DLD1 (cell line): Measurements from ENCODE around the gene KLF2.

Source experiments
- in situ Hi-C: cut with HindIII; loops from 2 replicates; pipeline ENCODE4 v1.10.0; 2017; ENCODE audit warnings: low sequenced_read_pairs

The KLF2 gene

GRCh38 chr19:16306728-16307402, 17.8 kb upstream of the KLF2 start:
- in situ Hi-C loops = no loop called here

GRCh38 chr19:16308081-16308480, 16.5 kb upstream of the KLF2 start:
- in situ Hi-C loops = no loop called here

DNA sequence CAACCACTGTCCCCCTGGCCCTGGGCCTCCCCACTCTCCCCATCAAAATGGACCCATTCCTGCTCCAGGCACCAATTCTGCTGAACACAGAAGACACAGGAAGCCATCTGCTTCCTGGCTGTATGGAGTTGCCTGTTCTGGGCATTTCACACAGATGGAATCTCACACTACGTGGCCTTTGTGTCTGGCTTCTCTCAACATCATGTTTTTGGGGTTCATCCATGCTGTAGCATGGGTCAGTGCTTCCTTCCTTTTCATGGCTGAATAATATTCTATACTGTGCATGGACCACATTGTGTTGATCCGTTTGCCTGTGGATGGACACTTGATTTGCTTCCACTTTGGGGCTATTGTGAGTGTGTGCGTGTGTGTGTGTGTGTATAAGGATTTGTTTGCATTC, 15.0 kb upstream of the KLF2 start:
- in situ Hi-C loops = no loop called here

DNA sequence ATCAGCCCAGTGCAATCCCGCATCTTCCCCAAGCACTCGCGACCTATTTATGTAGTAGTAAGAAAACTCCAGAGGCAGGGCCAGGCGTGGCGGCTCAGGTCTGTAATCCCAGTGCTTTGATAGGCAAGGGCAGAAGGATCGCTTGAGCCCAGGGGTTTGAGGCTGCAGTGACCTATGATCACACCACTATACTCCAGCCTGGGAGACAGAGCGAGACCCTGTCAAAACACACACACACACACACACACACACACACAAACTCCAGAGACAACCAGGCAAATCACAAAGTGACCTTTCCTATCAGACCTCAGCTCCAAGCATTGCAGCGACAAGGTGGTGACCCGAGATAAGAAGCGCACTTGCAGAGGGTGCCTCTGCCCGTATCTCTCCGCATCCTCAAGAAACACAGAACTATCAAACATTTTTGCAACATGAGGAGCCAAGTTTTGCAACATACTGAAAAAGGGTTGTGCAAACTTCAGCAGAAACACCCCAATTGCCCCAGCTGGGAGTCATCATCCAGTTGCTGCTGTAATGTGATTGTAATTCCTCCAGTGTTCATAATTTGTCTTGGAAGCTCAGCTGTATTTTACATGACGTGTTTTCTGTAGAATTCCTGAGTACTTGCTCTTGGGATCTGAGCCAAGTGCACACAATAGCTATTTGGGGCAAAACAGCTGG, 8.7 kb upstream of the KLF2 start:
- in situ Hi-C loops = no loop called here

DNA sequence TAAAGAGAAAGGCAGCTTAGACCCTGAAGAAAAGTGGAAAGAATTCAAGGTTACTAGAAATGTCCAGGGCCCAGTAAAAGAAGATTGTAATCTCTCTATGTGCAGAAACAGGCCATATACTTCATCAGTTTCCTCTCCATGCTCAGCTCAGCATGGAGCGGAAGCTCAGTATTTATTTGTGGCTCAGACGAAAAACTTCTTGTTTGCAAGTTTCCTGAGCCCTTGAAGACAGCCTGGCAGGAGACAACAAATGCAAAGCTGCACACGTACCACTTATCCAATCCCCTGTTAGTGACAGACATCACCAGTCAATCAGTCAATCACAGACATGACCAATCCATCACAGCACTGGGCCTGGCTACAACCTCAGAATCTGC, 8.1 kb upstream of the KLF2 start:
- in situ Hi-C loops = no loop called here

GRCh38 chr19:16319481-16319880, 5.1 kb upstream of the KLF2 start:
- in situ Hi-C loops = no loop called here

DNA sequence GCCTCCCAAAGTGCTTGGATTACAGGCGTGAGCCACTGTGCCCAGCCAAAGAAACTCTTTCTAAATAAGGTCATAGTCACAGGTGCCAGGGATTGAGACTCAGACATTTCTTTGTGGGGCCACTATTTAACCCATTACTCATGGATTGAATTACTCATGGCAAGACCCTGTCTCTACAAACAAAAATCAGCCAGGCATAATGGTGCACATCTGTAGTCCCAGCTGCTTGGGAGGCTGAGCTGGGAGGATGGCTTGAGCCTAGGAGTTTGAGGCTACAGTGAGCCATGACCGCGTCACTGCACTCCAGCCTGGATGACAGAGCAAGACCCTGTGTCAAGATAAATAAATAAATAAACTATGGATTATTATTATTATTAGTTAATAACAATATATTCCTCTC, 3.6 kb upstream of the KLF2 start:
- in situ Hi-C loops = no loop called here

DNA sequence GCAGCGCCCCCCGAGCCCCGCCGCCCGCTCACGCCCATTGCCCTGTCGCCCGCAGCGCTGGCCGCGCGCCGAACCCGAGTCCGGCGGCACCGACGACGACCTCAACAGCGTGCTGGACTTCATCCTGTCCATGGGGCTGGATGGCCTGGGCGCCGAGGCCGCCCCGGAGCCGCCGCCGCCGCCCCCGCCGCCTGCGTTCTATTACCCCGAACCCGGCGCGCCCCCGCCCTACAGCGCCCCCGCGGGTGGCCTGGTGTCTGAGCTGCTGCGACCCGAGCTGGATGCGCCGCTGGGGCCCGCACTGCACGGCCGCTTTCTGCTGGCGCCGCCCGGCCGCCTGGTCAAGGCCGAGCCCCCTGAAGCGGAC, 518 bp downstream of the KLF2 start:
- in situ Hi-C loops = no loop called here

DNA sequence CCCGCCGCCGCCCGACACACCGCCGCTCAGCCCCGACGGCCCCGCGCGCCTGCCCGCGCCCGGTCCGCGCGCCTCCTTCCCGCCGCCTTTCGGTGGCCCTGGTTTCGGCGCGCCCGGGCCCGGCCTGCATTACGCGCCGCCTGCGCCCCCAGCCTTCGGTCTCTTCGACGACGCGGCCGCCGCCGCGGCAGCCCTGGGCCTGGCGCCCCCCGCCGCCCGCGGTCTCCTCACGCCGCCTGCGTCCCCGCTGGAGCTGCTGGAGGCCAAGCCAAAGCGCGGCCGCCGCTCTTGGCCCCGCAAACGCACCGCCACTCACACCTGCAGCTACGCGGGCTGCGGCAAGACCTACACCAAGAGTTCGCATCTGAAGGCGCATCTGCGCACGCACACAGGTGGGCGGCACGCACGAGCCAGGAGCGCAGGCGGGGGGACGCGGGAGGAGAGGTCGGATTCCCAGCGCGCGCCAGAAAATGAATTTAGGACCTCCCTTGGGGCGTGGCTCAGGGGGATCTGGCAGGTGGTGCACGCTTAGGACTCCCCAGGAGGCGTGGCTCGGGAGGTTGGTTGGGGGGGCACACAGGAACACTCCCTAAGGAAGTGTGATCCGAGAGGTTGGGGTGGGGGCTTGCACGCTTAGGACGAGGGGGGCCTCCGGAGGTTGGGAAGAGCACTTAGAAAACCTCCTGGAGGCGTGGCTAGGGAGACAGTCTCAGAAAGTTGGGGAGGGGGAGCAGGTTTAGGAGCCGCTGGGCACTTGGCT, 1.2 kb downstream of the KLF2 start:
- in situ Hi-C loops = no loop called here

DNA sequence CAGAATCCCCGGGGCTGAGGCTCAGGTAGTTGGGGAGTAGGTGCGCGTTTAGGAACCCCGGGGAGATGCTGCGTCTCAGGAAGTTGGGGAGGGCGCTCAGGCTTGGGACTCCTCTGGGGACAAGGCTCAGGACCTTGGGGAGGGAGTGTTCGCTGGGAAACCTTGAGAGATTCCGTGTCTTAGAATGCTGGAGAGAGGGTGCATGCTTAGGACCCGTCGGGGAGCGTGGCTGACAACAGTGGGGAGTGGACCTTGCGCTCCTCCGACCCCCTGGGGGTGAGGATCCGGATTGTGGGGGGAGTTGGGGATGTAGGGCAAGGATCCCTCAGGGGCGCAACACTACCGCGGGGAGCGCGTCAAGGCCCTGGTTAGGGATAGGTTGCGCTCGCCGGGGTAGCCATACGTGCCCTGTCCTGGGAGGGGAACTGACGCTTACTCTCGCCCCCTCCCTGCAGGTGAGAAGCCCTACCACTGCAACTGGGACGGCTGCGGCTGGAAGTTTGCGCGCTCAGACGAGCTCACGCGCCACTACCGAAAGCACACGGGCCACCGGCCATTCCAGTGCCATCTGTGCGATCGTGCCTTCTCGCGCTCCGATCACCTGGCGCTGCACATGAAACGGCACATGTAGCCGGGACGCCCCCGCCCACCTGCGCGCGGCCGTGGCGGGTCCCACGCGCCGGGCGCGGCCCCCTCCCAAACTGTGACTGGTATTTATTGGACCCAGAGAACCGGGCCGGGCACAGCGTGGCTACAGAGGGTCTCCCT, 2.0 kb downstream of the KLF2 start:
- in situ Hi-C loops = no loop called here

- in situ Hi-C loops = no loop called here
Observed at GRCh38 chr19:16327169-16327475, 2.5 kb downstream of the KLF2 start.

DNA sequence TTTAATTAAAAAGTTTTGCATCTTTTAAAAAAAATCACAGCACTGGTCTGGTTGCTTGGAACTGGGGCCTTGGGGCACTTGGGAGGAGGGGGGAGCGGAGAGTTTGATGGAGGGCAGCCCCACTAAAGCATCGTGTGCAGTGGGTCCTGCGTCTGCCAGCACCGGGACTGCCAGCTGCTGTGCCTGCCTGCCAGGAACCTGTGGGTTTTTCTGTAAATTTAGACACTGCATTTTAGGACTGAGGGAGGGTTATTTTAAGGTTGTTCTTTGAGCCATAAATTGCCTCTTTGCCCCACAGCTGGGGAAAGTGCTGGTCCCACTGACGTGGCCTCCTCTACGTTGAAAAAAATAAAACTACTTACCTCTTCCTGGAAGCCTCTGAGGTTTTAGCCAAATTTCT, 2.9 kb downstream of the KLF2 start:
- in situ Hi-C loops = no loop called here

- in situ Hi-C loops = no loop called here
Observed at GRCh38 chr19:16327911-16328823, 3.5 kb downstream of the KLF2 start.

DNA sequence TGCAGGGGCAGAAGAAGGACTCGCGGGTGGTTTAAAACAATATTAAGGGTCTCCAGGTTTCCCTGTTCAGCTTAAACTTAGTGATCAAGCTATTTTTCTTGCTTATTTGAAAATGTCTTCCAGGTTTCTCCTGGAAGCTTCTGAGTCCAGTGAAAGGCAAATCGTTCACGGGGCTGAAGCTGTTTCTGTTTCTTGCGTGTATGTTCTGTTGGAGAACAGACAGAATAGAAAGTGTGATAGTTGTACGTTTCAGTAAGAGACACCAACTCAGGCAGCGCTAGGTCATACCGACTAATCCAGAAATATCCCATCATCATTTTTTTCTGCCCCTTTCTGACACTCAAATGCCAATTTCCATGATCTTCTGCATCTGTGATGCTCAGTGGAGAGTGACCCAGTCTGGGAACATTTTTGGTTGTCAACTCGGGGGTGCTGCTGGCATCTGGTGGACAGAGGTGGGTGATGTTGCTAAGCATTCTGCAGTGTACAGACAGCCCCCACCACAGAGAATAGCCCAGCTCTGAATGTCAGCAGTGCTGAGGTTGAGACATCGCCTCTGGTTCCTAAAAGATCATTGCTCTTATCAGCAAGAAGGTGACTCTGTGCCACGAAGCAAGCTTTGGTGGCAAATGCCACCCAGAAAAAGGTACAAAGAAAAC, 4.3 kb downstream of the KLF2 start:
- in situ Hi-C loops = no loop called here

DNA sequence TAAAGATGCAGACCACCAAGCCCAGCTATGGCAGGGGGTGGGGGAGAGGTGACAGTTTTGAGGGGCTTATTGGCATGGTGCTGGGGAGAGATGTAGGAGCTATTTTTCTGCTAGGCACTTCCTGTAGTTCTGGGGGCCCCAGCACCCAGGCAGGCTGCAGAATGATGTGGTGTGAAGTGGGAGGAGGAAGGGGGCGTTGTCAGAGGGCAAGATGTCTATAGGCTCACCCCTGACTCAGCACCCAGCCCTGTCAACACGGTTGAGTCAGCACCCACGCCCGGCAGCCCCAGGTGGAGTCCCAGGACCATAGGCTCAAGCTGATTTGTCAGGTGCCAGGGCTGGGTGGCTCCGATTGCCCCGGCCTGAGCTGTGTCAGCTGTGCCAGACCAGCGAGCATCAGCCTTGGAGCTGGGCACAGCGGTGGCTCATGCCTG, 5.8 kb downstream of the KLF2 start:
- in situ Hi-C loops = no loop called here

GRCh38 chr19:16330806-16331690, 6.4 kb downstream of the KLF2 start:
- in situ Hi-C loops = no loop called here

DNA sequence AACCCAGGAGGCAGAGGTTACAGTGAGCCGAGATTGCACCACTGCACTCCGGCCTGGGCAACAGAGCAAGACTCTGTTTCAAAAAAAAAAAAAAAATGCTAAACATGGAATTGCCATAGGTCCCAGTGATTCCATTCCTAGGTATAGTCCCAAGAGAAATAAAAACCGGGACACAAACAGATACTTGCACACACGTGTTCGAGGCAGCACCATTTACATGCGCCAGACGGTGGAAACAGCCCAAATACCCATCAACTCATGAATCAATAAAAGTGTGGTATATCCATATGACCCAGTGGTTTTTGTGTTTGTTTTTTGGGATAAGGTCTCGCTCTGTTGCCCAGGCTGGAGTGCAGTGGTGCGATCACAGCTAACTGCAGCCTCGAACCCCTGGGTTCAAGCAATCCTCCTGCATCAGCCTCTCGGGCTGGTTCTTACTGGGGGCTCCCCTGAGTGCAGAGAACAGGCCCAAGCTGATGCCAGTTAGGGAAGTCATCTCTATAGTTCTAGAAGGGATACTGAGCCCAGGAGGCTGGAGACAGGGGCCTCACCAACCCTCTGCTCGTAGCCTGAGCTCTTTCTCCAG, 8.5 kb downstream of the KLF2 start:
- in situ Hi-C loops = no loop called here

- in situ Hi-C loops = no loop called here
Observed at GRCh38 chr19:16334411-16334810, 9.8 kb downstream of the KLF2 start.

DNA sequence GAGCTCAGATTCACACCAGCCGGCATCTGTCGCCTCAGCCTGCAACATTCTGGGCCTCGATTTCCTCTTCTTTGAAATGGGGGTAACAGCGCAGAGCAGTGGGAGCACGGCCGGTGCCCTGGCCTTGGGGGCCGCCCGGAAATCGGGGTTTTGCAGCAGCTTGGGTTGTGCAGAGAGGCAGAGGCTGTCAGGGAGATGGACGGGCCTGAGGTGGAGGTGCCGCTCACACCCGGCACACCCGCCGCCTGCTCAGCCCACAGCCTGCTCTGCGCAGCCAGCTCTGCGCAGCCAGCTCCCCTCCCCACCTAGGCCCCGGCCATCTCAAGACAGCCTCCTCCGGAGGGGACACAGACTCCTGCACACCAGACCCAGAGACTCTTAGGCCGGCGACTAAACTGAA, 10.6 kb downstream of the KLF2 start:
- in situ Hi-C loops = no loop called here
